ENCODE measurements around the gene C11orf21. TPM values are rescaled to one million over a fixed set of nuclear protein-coding genes. Genes with fewer than 3 reads are reported as not detected.

The C11orf21 gene
- total RNA-seq, 1 donor from 2014 or later = 0.08 TPM

- no peak for ATAC-seq
Measured at GRCh38 chr11:2308713-2309112, 7.0 kb upstream of the C11orf21 start.

- no peak for ATAC-seq
Measured at GRCh38 chr11:2307501-2308331, 6.0 kb upstream of the C11orf21 start.

GRCh38 chr11:2306877-2307500, 5.3 kb upstream of the C11orf21 start:
- ATAC-seq = no peak

DNA sequence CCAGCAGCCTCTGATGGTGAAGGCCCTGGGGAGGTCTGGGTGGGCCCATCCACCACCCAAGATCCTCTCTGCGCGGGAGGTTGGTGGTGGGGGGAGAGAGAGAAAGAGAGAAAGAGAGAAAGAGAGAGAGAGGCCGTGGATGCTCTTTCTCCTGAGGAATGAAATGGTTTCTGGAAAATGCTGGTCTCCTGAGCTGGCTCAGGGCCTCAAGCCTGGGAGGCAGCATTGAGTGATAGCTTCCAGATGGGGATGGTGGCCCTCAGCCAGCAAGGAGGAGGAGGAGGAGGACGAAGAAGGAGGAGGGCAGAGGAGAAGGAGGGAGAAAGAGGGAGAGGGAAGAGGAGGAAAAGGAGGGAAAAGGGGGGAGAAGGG, 4.7 kb upstream of the C11orf21 start:
- ATAC-seq = no peak

DNA sequence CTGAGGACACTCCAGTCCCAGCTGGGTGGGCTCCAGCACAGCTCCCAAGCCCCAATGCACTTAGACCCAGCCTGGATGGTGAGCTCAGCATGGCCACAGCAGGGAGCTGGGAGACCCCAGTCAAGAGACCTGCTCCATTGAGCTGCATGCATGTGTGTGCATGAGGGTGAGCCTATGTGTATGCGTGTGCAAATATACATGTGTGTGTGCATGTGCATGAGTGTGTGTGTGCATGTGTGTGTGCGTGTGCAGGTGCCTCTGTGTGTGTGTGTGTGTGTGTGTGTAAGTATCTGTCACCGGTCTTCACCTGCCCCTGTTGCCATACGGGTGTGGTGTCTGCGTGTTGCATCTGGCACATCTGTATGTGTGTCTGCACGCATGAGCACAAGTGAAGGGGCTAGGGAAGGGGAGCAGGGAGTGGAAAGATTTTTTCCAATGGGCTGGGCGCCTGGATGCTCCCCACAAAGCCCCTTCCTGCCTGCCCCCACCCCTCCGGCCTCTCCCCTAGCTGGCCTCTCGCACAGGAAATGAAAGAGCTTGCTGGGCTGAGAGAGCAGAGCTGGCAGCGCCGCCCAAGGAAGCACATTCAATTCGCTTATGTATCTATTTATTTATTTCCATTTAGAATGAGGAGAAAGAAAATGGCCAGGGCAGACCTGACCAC, 4.2 kb upstream of the C11orf21 start:
- no peak for ATAC-seq

DNA sequence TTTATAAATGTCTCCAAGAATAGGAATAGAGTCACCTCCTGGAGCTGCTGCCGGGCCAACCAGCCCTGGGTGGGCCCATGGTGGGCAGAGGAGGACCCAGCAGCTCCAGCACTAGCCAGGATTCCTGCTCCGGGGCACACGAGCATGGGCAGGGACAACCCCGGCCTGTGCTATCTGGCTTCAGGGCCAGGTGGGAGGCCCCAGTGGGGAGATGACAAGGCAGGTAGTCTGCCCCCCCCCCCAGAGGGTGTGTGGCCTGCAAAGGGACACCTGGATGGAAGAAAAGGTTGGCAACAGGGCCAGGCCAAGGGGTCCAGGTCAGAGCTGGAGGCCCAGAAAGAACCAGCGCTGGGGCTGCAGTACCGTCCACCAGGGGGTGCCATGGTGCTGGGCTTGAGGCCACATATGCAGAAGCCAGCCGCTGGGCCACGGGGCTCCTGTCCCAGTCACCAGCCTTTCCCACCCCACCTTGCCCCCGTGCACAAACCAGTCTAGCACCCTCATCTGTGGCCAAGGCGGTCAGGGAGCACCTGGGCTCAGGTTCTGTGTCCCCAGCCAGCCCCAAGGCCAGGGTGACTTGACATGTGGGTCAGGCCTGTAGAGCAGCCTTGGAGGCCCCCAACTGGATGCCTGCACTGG, 3.5 kb upstream of the C11orf21 start:
- ATAC-seq = peak; percentile 77

GRCh38 chr11:2304506-2305139, 2.9 kb upstream of the C11orf21 start:
- ATAC-seq = no peak

GRCh38 chr11:2303627-2304505, 2.1 kb upstream of the C11orf21 start:
- ATAC-seq = no peak

- no peak for ATAC-seq
Measured at GRCh38 chr11:2302896-2303626, 1.3 kb upstream of the C11orf21 start.

DNA sequence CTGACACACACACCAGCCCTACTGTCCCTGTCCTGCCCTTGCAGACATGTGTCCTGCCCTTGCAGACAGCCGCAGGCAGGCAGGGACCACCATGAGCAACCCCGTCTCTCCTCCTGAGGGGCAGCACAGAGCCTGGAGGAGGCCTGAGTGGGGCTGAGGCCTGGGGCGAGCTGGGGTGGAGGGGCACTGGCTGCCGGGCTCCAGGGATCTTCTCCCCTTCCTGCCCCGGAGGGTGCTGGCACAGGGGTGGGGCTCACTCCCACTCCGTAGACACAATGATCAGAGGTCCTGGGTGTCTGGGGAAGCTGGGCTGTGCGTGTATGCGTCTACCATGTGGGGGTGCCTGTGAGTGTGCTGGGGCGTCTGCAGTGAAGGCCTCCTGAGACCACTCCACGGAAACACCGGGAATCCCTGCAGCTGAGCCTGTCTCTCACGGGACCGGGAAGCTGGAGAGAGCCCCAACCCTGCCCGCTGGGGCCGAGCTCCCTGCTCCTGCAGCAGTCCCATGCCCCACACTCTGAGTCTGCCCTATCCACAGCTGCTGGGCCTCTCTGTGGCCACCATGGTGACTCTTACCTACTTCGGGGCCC, 683 bp upstream of the C11orf21 start:
- ATAC-seq = no peak

DNA sequence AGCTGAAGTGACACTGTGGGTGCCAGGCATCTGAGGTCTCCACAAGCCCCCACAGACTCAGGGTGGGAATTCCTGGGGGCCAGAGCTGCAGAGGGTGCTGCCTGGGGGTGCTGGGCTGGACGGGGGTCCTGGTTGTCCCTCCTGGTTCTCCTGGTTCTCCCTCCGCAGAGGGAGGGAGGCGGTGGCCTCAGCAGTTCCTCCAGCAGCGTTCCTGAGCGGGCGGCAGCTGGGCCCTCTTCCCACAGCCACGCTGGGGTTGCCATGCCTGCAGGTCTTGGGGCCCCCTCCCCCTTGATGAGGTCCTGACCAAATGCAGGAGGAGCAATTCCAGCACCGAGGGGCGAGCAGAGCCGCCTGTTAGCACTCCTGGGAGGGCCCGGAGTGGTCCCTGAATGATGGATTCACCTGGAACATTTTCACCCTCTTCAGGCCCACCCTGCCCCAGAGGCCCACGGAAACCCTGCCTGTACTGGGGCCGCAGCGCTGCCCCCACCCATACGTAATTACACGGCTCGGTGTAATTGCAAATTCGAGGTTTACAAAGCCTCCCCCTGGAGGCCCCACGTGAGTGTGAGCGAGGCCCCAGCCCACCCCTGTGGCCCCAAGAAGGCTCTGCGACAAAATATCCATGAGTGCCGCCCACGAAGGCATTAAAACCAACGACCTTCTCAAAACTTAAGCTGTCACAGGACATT, 635 bp downstream of the C11orf21 start:
- ATAC-seq = no peak

DNA sequence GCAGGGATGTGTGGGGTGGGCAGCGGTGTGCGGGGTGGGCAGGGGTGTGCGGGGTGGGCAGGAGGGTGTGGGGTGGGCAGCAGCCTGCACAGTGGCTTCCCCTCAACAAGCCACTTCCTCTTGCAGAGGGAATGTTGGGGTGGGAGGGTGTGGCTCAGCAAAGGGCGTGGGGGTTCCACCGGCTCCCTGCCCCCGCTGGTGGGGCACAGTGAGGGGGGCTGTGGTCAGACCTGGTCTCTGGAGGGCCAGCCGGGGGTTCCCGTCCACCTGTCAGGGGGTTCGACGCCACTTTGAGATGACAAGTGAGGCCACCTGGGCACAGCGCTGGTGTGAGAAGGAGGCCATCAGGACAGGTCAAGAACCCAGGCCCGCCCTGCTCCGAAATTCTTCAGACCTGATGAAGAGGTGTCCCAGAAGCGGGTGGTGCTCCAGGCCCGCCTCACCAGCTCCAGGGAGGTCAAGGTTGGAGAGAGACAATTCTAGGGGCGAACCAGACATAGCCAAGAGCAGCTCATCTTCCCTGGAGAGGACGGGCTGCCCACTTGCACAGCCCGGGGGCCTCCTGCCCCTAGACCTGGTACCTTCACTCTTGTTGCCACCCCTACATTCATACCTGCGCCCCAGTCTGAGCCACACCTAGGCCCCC, 1.3 kb downstream of the C11orf21 start:
- no peak for ATAC-seq

DNA sequence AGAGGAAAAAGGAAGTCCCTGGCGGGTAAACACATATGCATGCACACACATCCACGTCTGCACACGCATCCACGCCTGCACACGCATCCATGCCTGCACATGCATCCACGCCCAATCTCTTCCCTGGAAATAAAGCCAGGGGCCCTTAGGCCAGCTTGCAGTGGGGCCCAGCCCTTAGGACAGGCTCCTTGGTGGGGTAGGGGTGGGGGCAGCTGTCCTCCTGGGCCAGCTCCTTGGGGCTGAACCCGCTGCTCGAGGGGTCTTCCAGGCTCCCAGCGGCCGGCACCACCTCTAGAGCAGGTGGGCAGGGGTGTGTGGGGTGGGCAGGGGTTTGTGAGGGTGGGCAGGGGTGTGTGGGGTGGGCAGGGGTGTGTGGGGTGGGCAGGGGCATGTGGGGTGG, 1.9 kb downstream of the C11orf21 start:
- no peak for ATAC-seq

- ATAC-seq = peak; percentile 32
Measured at GRCh38 chr11:2298795-2299761, 2.6 kb downstream of the C11orf21 start.

GRCh38 chr11:2298131-2298794, 3.5 kb downstream of the C11orf21 start:
- ATAC-seq = no peak

DNA sequence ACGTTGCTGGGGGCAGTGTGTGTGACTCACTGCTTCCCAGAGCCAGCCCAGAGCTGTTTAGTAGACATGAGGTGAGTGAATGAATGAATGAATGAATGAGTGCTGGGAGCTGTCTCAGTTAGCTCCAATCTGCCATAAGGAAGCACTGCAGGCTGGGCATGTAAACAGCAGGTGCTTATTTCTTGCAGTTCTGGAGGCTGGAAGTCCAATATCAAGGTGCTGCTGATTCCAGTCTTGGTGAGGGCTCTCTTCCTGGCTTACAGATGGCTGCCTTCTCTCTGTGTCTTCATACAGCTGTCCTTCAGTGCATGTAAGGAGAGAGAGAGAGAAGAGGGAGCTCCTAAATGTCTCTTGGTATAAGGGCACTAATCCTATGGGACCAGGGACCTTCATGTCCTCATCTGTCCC, 4.1 kb downstream of the C11orf21 start:
- no peak for ATAC-seq

GRCh38 chr11:2296913-2297622, 4.7 kb downstream of the C11orf21 start:
- ATAC-seq = no peak
